CD1c-positive myeloid dendritic cell (primary cell): ENCODE data around the gene GPR55.
A peak's percentile ranks its signal among the peaks of the same experiment; 100 is the strongest.

Source experiments
- DNase-seq: peaks from one replicate; pipeline ENCODE4 v3.0.0-alpha.2; 2016; ENCODE audit errors: extremely low spot score

Gene GPR55

DNA sequence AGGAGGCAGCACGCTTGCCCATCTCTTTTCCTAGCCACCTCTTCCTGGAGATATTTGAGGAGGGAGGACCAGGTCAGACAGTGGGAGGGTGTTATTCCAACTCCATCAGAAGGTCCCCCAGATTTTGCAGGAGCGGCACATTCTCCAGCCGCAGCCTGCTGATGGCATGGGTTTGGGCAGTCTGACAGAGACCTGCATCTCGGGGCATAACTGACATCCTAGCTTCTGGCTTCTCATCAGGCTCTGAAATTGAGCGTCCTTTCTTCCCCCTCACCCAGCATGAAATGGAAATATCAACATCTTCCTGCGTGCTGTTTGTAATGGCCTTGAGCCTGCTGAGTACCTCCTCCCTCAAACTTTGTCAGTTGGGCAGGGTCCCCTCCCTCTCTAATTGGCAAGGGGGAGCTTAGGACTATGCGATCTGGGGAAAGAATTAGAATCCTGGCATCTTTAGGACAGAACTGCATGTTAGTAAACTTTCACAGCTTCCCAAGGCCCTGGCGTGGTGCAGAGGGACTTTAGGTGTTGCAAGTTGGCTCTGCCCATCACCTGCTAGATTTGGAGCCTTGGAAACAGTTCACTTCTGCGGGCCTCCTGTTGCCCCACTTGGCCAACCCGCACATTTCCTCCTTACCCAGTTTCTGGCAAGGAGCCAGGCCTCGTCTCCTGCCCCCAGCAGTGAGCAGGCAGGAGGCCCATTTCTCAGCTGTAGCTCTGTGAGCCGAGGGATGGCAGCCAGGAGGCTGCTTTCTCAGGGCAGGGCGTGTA lies 58.1 kb downstream of the GPR55 start:
- DNase-seq, result peak; percentile 53

DNA sequence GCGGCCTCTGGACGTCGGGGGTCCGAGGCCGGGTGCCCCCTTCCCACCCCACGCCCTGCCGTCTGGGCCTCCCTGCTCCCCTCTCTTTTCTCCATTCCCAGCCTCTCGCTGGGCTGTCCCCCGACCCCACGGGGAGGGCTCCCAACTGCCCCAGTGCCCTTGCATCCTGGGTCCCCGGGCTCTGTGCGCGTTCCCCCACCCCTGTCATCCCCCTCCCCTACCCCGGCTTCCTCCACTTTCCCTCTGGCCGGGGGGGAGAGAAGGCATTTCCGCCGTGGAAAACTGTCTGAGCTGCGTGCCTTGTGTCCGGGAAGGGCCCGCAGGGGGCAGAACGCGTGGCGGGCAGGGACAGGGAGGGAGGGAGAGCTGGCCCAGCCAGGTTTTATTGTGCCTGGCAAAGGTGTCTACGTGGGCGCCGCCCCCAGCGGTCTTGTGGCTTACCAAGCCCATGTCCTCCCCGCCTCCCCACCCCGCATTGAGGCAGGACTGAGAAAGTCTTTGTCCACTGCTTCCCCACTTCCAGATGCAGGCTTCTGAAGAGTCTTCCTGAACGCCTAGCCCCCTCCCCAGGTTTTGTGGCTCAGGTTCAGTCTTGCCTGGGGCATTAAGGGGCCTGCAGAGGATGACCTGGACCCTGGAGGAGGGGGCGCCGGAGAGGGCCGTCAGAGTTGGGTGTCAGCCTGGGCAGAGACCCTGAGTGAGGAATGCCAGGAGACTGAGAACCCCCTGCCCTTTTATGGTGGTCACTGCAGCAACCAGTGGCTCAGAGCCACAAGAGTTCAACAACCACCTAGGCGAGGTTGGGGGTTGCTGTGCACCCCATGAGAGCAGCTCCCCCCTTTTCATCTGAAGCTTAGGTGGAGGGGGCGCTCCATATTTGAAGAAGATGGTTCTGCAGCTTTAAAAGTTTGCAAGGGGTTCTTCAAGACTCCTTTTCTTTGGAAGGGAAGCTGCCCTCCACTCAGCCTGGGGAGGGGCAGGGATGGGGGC lies 59.0 kb downstream of the GPR55 start:
- DNase-seq, result no peak

DNA sequence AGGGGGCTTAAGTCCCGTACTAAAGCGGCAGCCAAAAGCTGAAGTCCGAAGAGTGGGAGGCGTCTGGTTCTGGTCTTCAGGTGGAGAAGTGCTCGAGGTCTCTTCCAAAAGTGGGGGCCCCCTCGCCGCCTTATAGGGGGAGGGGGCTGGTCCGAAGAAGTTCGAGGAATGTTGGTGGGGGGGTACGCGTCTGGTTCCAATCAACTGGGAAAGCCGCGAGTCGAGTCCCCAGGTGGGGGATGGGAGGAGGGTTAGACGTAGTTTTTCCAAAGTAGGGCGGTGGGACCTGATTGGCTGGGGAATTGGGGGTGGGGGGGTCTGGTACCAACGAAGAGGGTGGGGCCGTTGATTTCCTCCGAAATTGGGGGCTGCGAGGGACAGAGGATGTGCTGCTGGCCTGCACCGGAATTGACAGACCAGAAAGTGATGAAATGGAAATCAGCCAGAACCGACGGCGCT lies 59.7 kb downstream of the GPR55 start:
- no peak for DNase-seq

DNA sequence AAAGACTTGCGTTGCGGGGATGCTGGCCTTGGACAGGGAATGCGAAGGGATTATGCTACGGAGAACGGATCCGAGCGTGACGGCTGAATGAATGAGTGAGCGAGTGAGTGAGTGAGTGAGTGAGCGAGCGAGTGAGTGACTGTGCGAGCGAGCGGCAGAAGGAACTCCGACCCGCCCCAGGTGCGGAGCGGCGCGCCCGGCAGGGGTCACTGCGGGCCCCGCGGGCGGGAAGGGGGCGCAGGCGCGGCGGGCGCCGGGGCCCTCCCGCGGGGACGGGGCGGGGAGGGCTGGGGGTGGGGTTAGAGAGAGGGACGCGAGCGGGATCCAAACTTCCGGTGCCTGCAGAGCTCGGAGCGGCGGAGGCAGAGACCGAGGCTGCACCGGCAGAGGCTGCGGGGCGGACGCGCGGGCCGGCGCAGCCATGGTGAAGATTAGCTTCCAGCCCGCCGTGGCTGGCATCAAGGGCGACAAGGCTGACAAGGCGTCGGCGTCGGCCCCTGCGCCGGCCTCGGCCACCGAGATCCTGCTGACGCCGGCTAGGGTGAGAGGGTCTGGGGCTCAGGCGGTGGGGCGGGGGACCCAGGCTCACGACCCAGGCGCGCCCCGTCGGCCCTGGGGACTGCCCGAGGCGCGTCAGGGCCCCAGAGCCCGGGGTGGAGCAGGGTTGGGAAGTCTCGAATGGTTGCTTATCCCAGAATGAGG lies 60.3 kb downstream of the GPR55 start, which contains the start of gene ITM2C:
ITM2C (plus strand) TSS at position 338 of the 702 bp plus-strand sequence; CDS start at position 422, 84 bp downstream.
- peak; percentile 66 for DNase-seq

DNA sequence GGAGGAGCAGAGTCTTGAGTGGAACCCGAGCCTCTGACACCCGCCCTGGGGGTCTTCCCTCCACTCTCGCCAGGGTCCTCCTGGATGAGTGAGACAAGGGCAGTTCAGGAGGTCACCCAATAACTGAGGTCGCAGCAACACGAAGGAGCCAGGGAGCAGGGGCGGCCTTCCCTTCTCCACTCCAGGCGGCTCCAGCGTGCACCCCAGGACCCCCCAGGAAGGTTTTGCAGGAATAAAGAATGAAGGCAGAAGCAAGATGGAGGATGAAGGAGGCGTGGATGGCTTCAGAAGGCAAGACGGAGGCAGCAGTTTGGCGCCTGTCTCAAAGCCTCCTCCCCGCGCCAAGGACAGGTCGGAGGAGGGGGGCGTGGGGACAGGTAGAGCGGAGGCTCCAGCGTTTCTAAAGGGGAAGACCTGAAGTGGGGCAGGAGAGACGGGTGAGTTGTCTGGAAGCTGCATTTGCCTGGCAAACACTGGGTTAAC lies 60.9 kb downstream of the GPR55 start:
- DNase-seq, result no peak

DNA sequence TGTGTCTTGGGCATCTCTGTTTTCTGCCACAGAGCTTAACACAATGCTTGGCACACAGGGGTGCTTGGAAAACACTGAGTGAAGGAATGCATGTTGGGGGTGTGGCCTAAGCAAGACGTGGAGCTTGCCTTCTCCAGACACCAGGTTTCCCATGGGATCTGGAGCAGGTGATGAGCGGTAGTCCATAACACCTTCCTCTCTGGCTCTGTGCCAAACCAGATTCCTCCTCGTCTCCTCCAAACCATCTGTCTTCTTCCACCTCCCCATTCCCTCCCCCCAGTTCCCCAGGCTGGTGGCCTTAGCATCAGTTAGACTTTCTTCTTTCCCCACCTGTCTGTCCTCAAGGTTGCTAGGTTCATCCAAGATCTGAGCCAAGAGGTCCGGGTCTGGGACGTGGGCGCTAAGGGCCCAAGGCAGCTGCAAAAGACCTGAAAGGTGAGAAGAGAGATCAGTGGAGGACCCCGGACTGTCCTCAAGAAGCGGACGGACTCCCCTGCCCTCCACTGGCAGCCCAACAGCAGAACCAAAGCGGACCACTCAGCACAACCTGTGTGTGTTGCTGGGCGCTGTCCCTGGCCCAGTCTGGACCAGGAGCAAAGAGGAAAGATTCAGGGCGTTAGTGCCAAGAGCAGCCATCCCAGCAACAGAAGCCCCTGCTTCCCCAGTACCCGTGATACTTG lies 61.5 kb downstream of the GPR55 start:
- DNase-seq, result no peak

DNA sequence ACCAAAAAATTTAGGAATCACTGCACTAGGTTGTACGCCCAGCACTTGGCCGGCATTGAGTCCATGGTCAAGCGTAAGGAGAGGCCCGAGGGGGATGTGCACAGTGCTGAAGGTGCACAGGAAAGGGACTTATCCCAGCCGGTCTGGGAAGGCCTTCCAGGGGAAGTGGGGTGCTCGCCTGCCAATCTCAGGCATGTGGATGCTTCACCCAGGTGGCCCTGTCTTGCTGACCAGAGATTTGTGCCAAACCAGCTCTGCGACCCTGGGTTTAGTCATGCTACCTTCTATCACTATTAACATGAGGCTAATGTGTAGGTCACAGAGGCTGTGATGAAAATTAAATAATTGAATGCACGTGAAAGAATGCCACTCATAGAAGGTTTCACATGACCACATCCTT lies 62.0 kb downstream of the GPR55 start:
- DNase-seq, result no peak

DNA sequence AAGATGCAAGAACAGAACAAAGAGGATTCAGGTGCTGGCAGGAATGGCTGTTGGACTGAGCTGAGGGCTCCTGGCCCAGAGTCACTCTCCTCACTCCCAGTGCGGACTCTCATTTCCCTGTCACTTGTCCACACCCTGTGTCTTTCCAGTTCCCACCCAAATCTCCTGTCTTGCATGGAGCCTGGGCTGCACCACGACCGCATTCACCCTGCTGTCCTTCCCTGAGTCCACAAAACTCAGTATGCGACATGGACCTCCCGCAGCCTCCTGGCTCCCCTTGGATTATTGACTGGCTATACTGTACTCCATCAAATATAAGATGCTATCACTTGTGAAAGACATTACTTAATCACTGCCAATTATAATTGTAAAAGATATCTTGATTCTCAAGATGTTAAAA lies 62.8 kb downstream of the GPR55 start:
- DNase-seq, result no peak

DNA sequence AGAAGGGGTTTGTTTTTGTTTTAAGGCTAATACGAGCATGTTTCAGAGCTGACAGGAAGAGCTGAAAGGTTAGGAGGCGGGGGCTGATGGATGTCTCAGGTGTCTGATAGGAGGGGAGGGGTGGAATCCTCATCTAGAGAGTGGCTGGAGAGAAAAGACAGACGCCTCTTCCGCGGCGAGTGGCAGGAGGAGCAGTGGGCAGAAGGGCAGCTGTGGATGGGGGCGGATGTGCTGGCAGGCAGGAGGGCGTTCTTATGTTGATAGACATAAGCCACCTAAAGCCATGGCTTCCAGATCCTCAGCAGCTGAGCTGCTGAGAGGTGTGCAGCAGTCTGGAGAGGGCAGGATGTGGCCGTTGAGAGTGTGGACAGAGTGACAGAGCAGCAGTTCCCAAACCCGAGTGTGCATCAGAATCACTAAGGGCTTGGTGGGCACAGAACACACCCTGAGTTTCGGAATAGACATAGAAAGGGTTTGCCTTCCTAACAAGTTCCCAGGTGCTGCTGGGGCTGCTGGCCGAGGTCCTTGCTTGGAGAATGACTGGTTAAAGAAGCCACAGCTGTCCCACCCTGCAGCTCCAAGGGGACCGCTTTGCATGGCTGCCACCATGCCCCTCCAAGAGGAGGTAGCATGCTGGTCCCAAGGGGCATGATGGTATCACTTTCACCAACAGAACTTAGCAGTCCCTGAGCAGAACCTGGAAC lies 63.3 kb downstream of the GPR55 start:
- no peak for DNase-seq
